ENCODE data around the gene KIRREL3.

The KIRREL3 gene

DNA sequence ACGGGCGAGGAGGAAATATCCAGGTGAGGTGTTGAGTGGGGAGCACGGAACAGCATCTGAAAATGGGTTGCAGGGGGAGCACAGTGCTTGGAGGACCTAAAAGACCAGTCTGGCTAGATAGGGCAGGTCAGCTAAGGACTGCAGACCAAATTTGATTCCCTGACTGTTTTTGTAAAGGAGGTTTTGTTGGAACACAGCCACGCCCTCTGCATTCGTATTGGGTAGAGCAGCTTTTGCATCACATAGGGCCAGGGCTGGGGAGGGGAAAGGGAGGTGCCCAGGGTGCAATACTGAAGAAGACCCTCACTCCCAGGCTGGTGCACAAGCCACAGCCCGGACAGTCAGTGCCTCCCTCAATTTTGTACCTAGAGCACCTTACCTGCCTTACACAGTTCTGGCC is 286.8 kb downstream of the KIRREL3 start:
- Histone ChIP-seq H3K9me3 (ENCODE audit: control insufficient read depth in 1 of 2, low read length in 2 of 2) (no peaks in the 10 kb centered on the region), H3K27me3 (ENCODE audit: control insufficient read depth in 1 of 2, insufficient read depth in 2 of 2, low read length in 2 of 2) (peaks cover 2 to 3% of the 10 kb centered on the region in 2 donors), H3K27ac (ENCODE audit: low read depth, low read length) (no peak overlapping the region), H3K4me3 (ENCODE audit: low read depth in 1 of 2, low read length in 2 of 2) (no peak overlapping the region), H3K9ac (ENCODE audit: low read depth in 1 of 2, low read length in 2 of 2) (no peak overlapping the region), H3K4me1 (ENCODE audit: control insufficient read depth in 1 of 2, insufficient read depth in 2 of 2, low read length in 2 of 2) (no peaks in the 10 kb centered on the region), H3K36me3 (ENCODE audit: control insufficient read depth in 1 of 2, insufficient read depth in 2 of 2, low read length in 2 of 2) (no peaks in the 10 kb centered on the region)

DNA sequence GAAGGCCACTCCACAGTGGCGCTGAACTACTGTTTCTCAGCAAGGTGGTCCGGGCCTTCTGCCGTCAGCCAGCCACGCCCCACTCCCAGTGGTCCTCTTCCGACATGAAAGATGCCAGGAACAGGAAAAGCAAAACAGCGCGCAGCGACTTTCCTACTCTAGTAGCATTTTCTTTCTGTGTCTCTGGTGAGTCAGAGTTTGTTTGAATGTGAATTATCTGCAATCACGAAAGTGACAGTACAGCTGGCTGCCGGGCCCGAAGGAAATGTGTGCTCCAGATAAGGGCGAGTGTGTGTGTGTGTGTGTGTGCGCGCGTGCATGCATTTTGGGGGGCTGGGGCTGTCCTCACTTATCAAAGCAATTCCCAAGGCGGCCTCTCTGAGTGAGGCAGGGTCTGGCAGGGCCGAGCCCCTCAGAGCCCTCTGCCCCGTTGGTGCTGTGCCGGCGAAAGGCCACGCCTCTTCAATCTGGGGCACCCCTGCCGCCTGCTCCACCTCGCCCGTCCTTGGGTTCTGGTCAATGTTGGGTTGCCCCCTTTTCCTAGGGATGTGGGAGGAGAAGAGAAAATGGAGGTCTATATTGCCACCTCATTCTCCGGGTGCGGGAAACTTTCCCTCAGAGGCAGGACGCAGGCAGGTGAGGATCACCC is 288.5 kb downstream of the KIRREL3 start:
- H3K27me3 ChIP-seq (ENCODE audit: control insufficient read depth in 1 of 2, insufficient read depth in 2 of 2, low read length in 2 of 2): peaks cover 2 to 3% of the 10 kb centered on the region in 2 donors
- no peak overlapping the region for H3K27ac ChIP-seq (ENCODE audit: low read depth, low read length)
- no peaks in the 10 kb centered on the region for H3K4me1 ChIP-seq (ENCODE audit: control insufficient read depth in 1 of 2, insufficient read depth in 2 of 2, low read length in 2 of 2)
- H3K9me3 ChIP-seq (ENCODE audit: control insufficient read depth in 1 of 2, low read length in 2 of 2): no peaks in the 10 kb centered on the region
- H3K9ac ChIP-seq (ENCODE audit: low read depth in 1 of 2, low read length in 2 of 2): no peak overlapping the region
- H3K36me3 ChIP-seq (ENCODE audit: control insufficient read depth in 1 of 2, insufficient read depth in 2 of 2, low read length in 2 of 2): no peaks in the 10 kb centered on the region
- H3K4me3 ChIP-seq (ENCODE audit: low read depth in 1 of 2, low read length in 2 of 2): no peak overlapping the region

DNA sequence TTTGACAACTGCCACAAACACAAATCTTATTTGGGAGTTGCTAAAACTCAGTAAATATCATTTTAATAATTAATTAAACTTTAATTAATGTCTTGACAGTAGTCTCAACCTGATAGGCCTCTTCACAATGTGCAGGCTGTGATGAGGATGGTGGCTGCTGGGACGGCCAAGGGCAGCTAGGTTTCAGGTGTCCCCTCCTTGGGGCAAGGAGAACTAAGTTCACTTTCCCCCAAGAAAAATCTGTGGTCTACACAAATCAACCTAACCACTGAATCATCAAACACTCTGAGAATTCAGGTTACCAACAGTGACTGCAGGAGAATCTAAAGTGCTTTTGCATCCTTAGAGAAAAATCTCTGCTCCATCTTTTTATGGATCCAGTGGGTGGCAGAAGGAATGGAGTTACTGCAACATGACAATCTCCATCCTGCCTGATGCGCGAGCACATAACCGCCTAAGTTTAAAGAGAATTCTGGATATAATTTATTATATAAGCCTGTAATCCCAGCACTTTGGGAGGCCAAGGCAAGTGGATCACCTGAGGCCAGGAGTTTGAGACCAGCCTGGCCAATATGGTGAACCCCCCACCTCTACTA is 289.7 kb downstream of the KIRREL3 start:
- Histone ChIP-seq H3K36me3 (ENCODE audit: control insufficient read depth in 1 of 2, insufficient read depth in 2 of 2, low read length in 2 of 2) (no peaks in the 10 kb centered on the region), H3K9me3 (ENCODE audit: control insufficient read depth in 1 of 2, low read length in 2 of 2) (no peaks in the 10 kb centered on the region), H3K4me1 (ENCODE audit: control insufficient read depth in 1 of 2, insufficient read depth in 2 of 2, low read length in 2 of 2) (no peaks in the 10 kb centered on the region), H3K4me3 (ENCODE audit: low read depth in 1 of 2, low read length in 2 of 2) (no peak overlapping the region), H3K9ac (ENCODE audit: low read depth in 1 of 2, low read length in 2 of 2) (no peak overlapping the region), H3K27me3 (ENCODE audit: control insufficient read depth in 1 of 2, insufficient read depth in 2 of 2, low read length in 2 of 2) (peaks cover 0 to 2% of the 10 kb centered on the region in 2 donors), H3K27ac (ENCODE audit: low read depth, low read length) (no peak overlapping the region)

- H3K4me3 ChIP-seq (ENCODE audit: low read depth in 1 of 2, low read length in 2 of 2): no peak overlapping the region
Observed at GRCh38 chr11:126707498-126707897, 293.1 kb downstream of the KIRREL3 start.

GRCh38 chr11:126704096-126704495 is 296.5 kb downstream of the KIRREL3 start:
- Histone ChIP-seq H3K9me3 (ENCODE audit: control insufficient read depth in 1 of 2, low read length in 2 of 2) (no peaks in the 10 kb centered on the region), H3K27ac (ENCODE audit: low read depth, low read length) (no peak overlapping the region), H3K4me3 (ENCODE audit: low read depth in 1 of 2, low read length in 2 of 2) (no peak overlapping the region), H3K27me3 (ENCODE audit: control insufficient read depth in 1 of 2, insufficient read depth in 2 of 2, low read length in 2 of 2) (no peaks in the 10 kb centered on the region), H3K9ac (ENCODE audit: low read depth in 1 of 2, low read length in 2 of 2) (no peak overlapping the region), H3K4me1 (ENCODE audit: control insufficient read depth in 1 of 2, insufficient read depth in 2 of 2, low read length in 2 of 2) (no peaks in the 10 kb centered on the region), H3K36me3 (ENCODE audit: control insufficient read depth in 1 of 2, insufficient read depth in 2 of 2, low read length in 2 of 2) (no peaks in the 10 kb centered on the region)

More at GRCh38 chr11:126707498-126707897, 293.1 kb downstream of the KIRREL3 start:
- Histone ChIP-seq H3K4me1 (ENCODE audit: control insufficient read depth in 1 of 2, insufficient read depth in 2 of 2, low read length in 2 of 2) (no peaks in the 10 kb centered on the region), H3K9ac (ENCODE audit: low read depth in 1 of 2, low read length in 2 of 2) (no peak overlapping the region), H3K27ac (ENCODE audit: low read depth, low read length) (no peak overlapping the region), H3K36me3 (ENCODE audit: control insufficient read depth in 1 of 2, insufficient read depth in 2 of 2, low read length in 2 of 2) (no peaks in the 10 kb centered on the region), H3K9me3 (ENCODE audit: control insufficient read depth in 1 of 2, low read length in 2 of 2) (no peaks in the 10 kb centered on the region), H3K27me3 (ENCODE audit: control insufficient read depth in 1 of 2, insufficient read depth in 2 of 2, low read length in 2 of 2) (no peaks in the 10 kb centered on the region)

DNA sequence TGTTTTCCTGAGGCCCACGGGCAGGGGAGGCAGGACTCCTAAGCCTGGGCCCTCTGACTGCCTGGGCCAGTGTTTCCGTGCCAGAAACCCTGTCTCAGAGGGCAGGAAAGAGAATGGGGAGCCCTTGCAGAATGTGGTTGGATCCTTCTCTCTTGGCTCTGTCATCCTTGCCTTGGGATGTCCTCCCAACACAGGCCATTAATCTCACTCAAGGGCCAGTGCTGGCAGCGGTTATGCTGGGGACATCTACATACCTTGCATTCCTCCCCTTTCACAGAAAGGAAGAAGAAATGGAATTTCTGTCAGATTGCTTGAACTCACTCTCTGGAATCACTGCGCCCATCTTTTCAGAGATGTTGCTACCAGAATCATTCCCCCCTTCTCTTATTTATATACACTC is 296.9 kb downstream of the KIRREL3 start:
- Histone ChIP-seq H3K4me3 (ENCODE audit: low read depth in 1 of 2, low read length in 2 of 2) (no peak overlapping the region), H3K36me3 (ENCODE audit: control insufficient read depth in 1 of 2, insufficient read depth in 2 of 2, low read length in 2 of 2) (no peaks in the 10 kb centered on the region), H3K9ac (ENCODE audit: low read depth in 1 of 2, low read length in 2 of 2) (no peak overlapping the region), H3K27ac (ENCODE audit: low read depth, low read length) (no peak overlapping the region), H3K4me1 (ENCODE audit: control insufficient read depth in 1 of 2, insufficient read depth in 2 of 2, low read length in 2 of 2) (no peaks in the 10 kb centered on the region), H3K9me3 (ENCODE audit: control insufficient read depth in 1 of 2, low read length in 2 of 2) (no peaks in the 10 kb centered on the region), H3K27me3 (ENCODE audit: control insufficient read depth in 1 of 2, insufficient read depth in 2 of 2, low read length in 2 of 2) (no peaks in the 10 kb centered on the region)

DNA sequence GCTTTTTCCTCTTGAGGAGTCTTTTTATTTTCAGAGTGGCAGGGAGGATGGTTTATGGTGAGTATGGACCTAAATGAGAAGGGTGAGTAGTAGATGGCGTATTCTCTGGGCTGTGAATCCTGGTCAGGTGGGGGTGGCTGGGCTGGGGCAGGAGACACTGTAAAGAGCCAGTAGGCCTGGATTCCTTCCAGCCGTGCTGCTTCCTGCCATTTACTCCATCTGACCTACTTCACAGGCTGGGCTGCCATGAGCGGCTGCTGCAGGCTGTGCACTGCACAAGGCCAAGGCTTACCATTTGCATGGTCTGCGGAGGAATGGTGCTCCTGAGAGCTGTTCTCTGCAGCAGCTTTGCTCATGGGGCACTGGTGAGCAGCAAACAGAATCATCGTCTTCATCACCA is 297.6 kb downstream of the KIRREL3 start:
- Histone ChIP-seq H3K9ac (ENCODE audit: low read depth in 1 of 2, low read length in 2 of 2) (no peak overlapping the region), H3K27me3 (ENCODE audit: control insufficient read depth in 1 of 2, insufficient read depth in 2 of 2, low read length in 2 of 2) (no peaks in the 10 kb centered on the region), H3K4me3 (ENCODE audit: low read depth in 1 of 2, low read length in 2 of 2) (no peak overlapping the region), H3K27ac (ENCODE audit: low read depth, low read length) (no peak overlapping the region), H3K9me3 (ENCODE audit: control insufficient read depth in 1 of 2, low read length in 2 of 2) (no peaks in the 10 kb centered on the region), H3K36me3 (ENCODE audit: control insufficient read depth in 1 of 2, insufficient read depth in 2 of 2, low read length in 2 of 2) (no peaks in the 10 kb centered on the region), H3K4me1 (ENCODE audit: control insufficient read depth in 1 of 2, insufficient read depth in 2 of 2, low read length in 2 of 2) (no peaks in the 10 kb centered on the region)

GRCh38 chr11:126702165-126702720 is 298.3 kb downstream of the KIRREL3 start:
- Histone ChIP-seq H3K27me3 (ENCODE audit: control insufficient read depth in 1 of 2, insufficient read depth in 2 of 2, low read length in 2 of 2) (no peaks in the 10 kb centered on the region), H3K4me3 (ENCODE audit: low read depth in 1 of 2, low read length in 2 of 2) (no peak overlapping the region), H3K27ac (ENCODE audit: low read depth, low read length) (no peak overlapping the region), H3K9me3 (ENCODE audit: control insufficient read depth in 1 of 2, low read length in 2 of 2) (no peaks in the 10 kb centered on the region), H3K36me3 (ENCODE audit: control insufficient read depth in 1 of 2, insufficient read depth in 2 of 2, low read length in 2 of 2) (no peaks in the 10 kb centered on the region), H3K9ac (ENCODE audit: low read depth in 1 of 2, low read length in 2 of 2) (no peak overlapping the region), H3K4me1 (ENCODE audit: control insufficient read depth in 1 of 2, insufficient read depth in 2 of 2, low read length in 2 of 2) (no peaks in the 10 kb centered on the region)

DNA sequence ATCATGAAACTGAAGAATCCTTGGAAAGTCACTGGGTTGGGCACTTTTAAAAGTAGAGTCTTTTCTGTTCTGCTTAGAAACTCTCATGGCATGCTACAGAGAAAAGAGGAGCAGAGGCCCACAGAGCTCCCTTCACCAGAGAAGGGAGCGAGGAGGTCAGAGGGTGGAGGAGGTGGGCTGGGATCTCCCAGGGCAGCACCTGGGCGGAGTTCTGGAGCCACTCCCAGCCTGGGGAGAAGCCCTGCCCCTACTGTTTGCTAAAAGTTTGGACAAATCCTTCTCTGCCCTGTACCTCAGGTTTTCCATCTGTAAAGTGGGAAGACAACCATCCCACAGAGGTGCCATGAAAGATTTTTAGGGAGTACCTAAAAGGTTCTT is 299.1 kb downstream of the KIRREL3 start:
- Histone ChIP-seq H3K4me1 (ENCODE audit: control insufficient read depth in 1 of 2, insufficient read depth in 2 of 2, low read length in 2 of 2) (no peaks in the 10 kb centered on the region), H3K27ac (ENCODE audit: low read depth, low read length) (no peak overlapping the region), H3K9ac (ENCODE audit: low read depth in 1 of 2, low read length in 2 of 2) (no peak overlapping the region), H3K4me3 (ENCODE audit: low read depth in 1 of 2, low read length in 2 of 2) (no peak overlapping the region), H3K36me3 (ENCODE audit: control insufficient read depth in 1 of 2, insufficient read depth in 2 of 2, low read length in 2 of 2) (no peaks in the 10 kb centered on the region), H3K27me3 (ENCODE audit: control insufficient read depth in 1 of 2, insufficient read depth in 2 of 2, low read length in 2 of 2) (no peaks in the 10 kb centered on the region), H3K9me3 (ENCODE audit: control insufficient read depth in 1 of 2, low read length in 2 of 2) (no peaks in the 10 kb centered on the region)

DNA sequence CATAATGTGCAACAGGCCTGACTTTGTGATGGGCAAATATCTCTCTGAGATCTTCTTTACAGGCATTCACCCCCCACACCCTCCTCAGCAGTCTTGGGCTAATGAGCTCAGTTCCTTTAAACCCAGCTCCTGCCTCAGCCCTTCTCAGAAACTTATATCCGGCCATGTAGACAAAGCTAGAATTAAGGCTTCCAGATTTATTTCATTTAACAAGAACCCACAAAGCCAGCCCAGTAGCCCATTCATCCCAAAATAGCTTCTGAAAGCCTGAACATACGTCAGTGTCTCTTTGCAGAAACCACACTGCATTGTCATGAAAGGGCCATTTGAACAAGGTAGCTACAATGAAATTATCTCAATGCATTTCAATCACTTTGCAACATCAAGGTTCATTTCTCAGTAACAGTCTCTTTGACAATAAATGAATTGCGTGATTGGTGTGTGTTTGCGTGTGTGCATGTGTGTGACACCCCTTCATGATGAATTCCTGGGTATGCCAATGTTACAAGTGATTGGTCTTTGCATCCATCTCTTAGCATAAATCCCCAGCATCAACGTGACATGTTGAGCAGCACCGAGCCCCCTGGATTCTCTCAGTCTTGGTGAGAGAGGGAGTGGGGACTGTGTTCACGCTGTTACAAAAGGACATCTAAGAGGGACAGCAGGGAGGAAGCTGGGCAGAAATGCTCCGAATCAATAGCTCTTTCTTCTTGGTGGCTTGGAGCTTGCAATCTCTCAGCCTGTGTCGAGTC is 299.6 kb downstream of the KIRREL3 start:
- Histone ChIP-seq H3K9me3 (ENCODE audit: control insufficient read depth in 1 of 2, low read length in 2 of 2) (no peaks in the 10 kb centered on the region), H3K4me1 (ENCODE audit: control insufficient read depth in 1 of 2, insufficient read depth in 2 of 2, low read length in 2 of 2) (no peaks in the 10 kb centered on the region), H3K27ac (ENCODE audit: low read depth, low read length) (no peak overlapping the region), H3K4me3 (ENCODE audit: low read depth in 1 of 2, low read length in 2 of 2) (no peak overlapping the region), H3K36me3 (ENCODE audit: control insufficient read depth in 1 of 2, insufficient read depth in 2 of 2, low read length in 2 of 2) (no peaks in the 10 kb centered on the region), H3K9ac (ENCODE audit: low read depth in 1 of 2, low read length in 2 of 2) (no peak overlapping the region), H3K27me3 (ENCODE audit: control insufficient read depth in 1 of 2, insufficient read depth in 2 of 2, low read length in 2 of 2) (no peaks in the 10 kb centered on the region)
